Glutamatergic neuron (in vitro differentiated cells): ENCODE results near the gene ALDH16A1. TPM values are rescaled to one million over a fixed set of nuclear protein-coding genes. Genes with fewer than 3 reads are reported as not detected.

Source experiments
- DNase-seq: peaks from one replicate; pipeline ENCODE4 v3.0.0; 2022
- H3K27ac Mint-ChIP-seq: one replicate; pipeline ENCODE4 v1.8.0; 2020; ENCODE audit warnings: mild to moderate bottlenecking, mixed read lengths, inconsistent platforms; ENCODE audit not compliant: unreplicated experiment
- H3K27me3 Mint-ChIP-seq: one replicate; pipeline ENCODE4 v1.8.0; 2020; ENCODE audit warnings: mild to moderate bottlenecking, moderate library complexity, mixed read lengths, inconsistent platforms; ENCODE audit not compliant: unreplicated experiment
- H3K36me3 Mint-ChIP-seq: one replicate; pipeline ENCODE4 v1.8.0; 2020; ENCODE audit warnings: mild to moderate bottlenecking, mixed read lengths, inconsistent platforms; ENCODE audit not compliant: unreplicated experiment
- H3K4me1 Mint-ChIP-seq: one replicate; pipeline ENCODE4 v1.8.0; 2020; ENCODE audit warnings: mild to moderate bottlenecking, low read depth, mixed read lengths, inconsistent platforms; ENCODE audit not compliant: unreplicated experiment
- H3K4me3 Mint-ChIP-seq: one replicate; pipeline ENCODE4 v1.8.0; 2020; ENCODE audit warnings: mild to moderate bottlenecking, mixed read lengths, inconsistent platforms; ENCODE audit not compliant: unreplicated experiment
- H3K9me3 Mint-ChIP-seq: one replicate; pipeline ENCODE4 v1.8.0; 2020; ENCODE audit warnings: mild to moderate bottlenecking, moderate library complexity, mixed read lengths, inconsistent platforms; ENCODE audit not compliant: unreplicated experiment
- CTCF ChIP-seq: fragments of 200-600 bp; sonication (generic); IDR thresholded peaks from one replicate; pipeline ENCODE4 v1.5.0; 2021; ENCODE audit not compliant: partially characterized antibody, unreplicated experiment
- total RNA-seq: library from RNA; stranded (reverse); fragmentation: NEBNext Ultra II Directional; extraction: Animal tissue kit (Norgen Biotek cat#: 25700); gene quantifications from one replicate; pipeline ENCODE4 v1.2.1, GENCODE V29; 2021; ENCODE audit not compliant: unreplicated experiment

The ALDH16A1 gene
- total RNA-seq, 1 donor from 2014 or later, result 28.6 TPM

GRCh38 chr19:49512970-49513745, 60.1 kb downstream of the ALDH16A1 start:
- peak; percentile 52 for DNase-seq
- Mint-ChIP-seq H3K4me3 (peak overlapping the region; percentile 92), H3K9me3 (peaks cover 4% of the 10 kb centered on the region)

GRCh38 chr19:49513746-49514118, 60.7 kb downstream of the ALDH16A1 start:
- DNase-seq, result no peak
- H3K9me3 Mint-ChIP-seq, result peaks cover 4% of the 10 kb centered on the region
- H3K4me3 Mint-ChIP-seq, result peak overlapping the region; percentile 92
- peaks cover 10% of the 10 kb centered on the region for H3K4me1 Mint-ChIP-seq
- peaks cover 5% of the 10 kb centered on the region for H3K27me3 Mint-ChIP-seq
- no peaks in the 10 kb centered on the region for H3K36me3 Mint-ChIP-seq
- H3K27ac Mint-ChIP-seq, result no peak overlapping the region
- no peak for TF ChIP-seq CTCF

More at GRCh38 chr19:49512970-49513745, 60.1 kb downstream of the ALDH16A1 start:
- no peak for TF ChIP-seq CTCF
- Mint-ChIP-seq H3K4me1 (peaks cover 10% of the 10 kb centered on the region), H3K36me3 (no peaks in the 10 kb centered on the region), H3K27me3 (peaks cover 5% of the 10 kb centered on the region), H3K27ac (no peak overlapping the region)

- H3K4me3 Mint-ChIP-seq, result no peak overlapping the region
- no peak overlapping the region for H3K27ac Mint-ChIP-seq
- H3K36me3 Mint-ChIP-seq, result no peaks in the 10 kb centered on the region
- peaks cover 5% of the 10 kb centered on the region for H3K27me3 Mint-ChIP-seq
- H3K4me1 Mint-ChIP-seq, result peaks cover 10% of the 10 kb centered on the region
- no peak for DNase-seq
- H3K9me3 Mint-ChIP-seq, result peaks cover 4% of the 10 kb centered on the region
- TF ChIP-seq CTCF, result no peak
Measured at GRCh38 chr19:49514151-49514550, 61.1 kb downstream of the ALDH16A1 start.

GRCh38 chr19:49515767-49516166, 62.7 kb downstream of the ALDH16A1 start:
- peaks cover 4% of the 10 kb centered on the region for H3K9me3 Mint-ChIP-seq
- peaks cover 5% of the 10 kb centered on the region for H3K27me3 Mint-ChIP-seq
- peaks cover 10% of the 10 kb centered on the region for H3K4me1 Mint-ChIP-seq
- DNase-seq, result no peak
- no peak overlapping the region for H3K27ac Mint-ChIP-seq
- no peak overlapping the region for H3K4me3 Mint-ChIP-seq
- no peak for TF ChIP-seq CTCF
- no peaks in the 10 kb centered on the region for H3K36me3 Mint-ChIP-seq

- TF ChIP-seq CTCF, result no peak
- Mint-ChIP-seq H3K9me3 (no peaks in the 10 kb centered on the region), H3K27me3 (no peaks in the 10 kb centered on the region), H3K36me3 (no peaks in the 10 kb centered on the region), H3K4me3 (no peak overlapping the region), H3K27ac (no peak overlapping the region), H3K4me1 (peaks cover 3% of the 10 kb centered on the region)
- no peak for DNase-seq
Measured at GRCh38 chr19:49518033-49518432, 65.0 kb downstream of the ALDH16A1 start.
